Endothelial cell of umbilical vein (primary cell): ENCODE measurements around the gene TYW3. TPM values are rescaled to one million over a fixed set of nuclear protein-coding genes. Genes with fewer than 3 reads are reported as not detected.

Experiments used
- BruUV-seq: library from RNA; stranded (reverse); fragments of 400-500 nt; replicated peaks from 2 replicates; lab custom pipeline; 2021; lab: Mats Ljungman, UMichigan
- CTCF ChIA-PET: fragments of 300-600, 350-600 bp; sonication (Branson Sonifier 250); formaldehyde crosslinking; loops from one replicate; lab custom pipeline; 2021; ENCODE audit warnings: antibody characterized with exemption, inconsistent platforms; lab: Charles Lee
- POLR2A ChIA-PET: fragments of 300-600, 350-600 bp; sonication (Branson Sonifier 250); formaldehyde crosslinking; loops from one replicate; lab custom pipeline; 2021; ENCODE audit warnings: antibody characterized with exemption, inconsistent platforms; lab: Charles Lee
- DNase-seq: peaks from one replicate; pipeline ENCODE4 v3.0.0-alpha.2; 2011; ENCODE audit warnings: low read depth, low spot score
- FAIRE-seq: peaks from 2 replicates; lab custom pipeline; 2011; peaks lifted over from hg19 to GRCh38; lab: Jason Lieb, UNC
- H2AFZ ChIP-seq: 2 replicates; pipeline ENCODE4 v1.6.0; 2012; ENCODE audit warnings: low read depth, low read length, control low read depth, inconsistent platforms
- H3K27ac ChIP-seq: 2 replicates; pipeline ENCODE4 v1.5.1; 2011; ENCODE audit warnings: low read depth, mild to moderate bottlenecking, control low read depth, low read length, moderate library complexity; ENCODE audit not compliant: insufficient read depth
- H3K27me3 ChIP-seq, 2 experiments: 2 replicates each; pipeline versions ENCODE4 v1.6.0 to v1.6.1; 2011; ENCODE audit warnings: low read length in 2 of 2, mixed read lengths in 1 of 2; ENCODE audit not compliant: control insufficient read depth in 2 of 2, insufficient read depth in 2 of 2
- H3K36me3 ChIP-seq, 2 experiments: 2 replicates in 1 of 2; 3 replicates in 1 of 2; pipeline ENCODE4 v1.5.1; 2011; ENCODE audit warnings: low read length in 2 of 2, mild to moderate bottlenecking in 1 of 2, moderate library complexity in 1 of 2; ENCODE audit not compliant: control insufficient read depth in 2 of 2, insufficient read depth in 2 of 2; ENCODE audit errors: extremely low read depth in 1 of 2
- H3K4me1 ChIP-seq: 3 replicates; pipeline ENCODE4 v1.5.1; 2011; ENCODE audit warnings: mild to moderate bottlenecking, low read length; ENCODE audit not compliant: control insufficient read depth, insufficient read depth; ENCODE audit errors: extremely low read depth
- H3K4me2 ChIP-seq: 2 replicates; pipeline ENCODE4 v1.6.1; 2011; ENCODE audit warnings: low read length, control low read depth, mixed read lengths; ENCODE audit not compliant: insufficient read depth
- H3K4me3 ChIP-seq, 3 experiments: fragments of 200-600 bp in 1 of 3; sonication (generic), shearing (Covaris generic) in 1 of 3; replicated peaks in 1 of 3; 2 replicates each; pipeline ENCODE4 v1.5.1; 2011 to 2016; ENCODE audit warnings: control low read depth in 3 of 3, low read length in 3 of 3, mild to moderate bottlenecking in 2 of 3, inconsistent platforms in 1 of 3, low read depth in 1 of 3, moderate library complexity in 1 of 3; ENCODE audit not compliant: insufficient read depth in 1 of 3
- H3K79me2 ChIP-seq: 2 replicates; pipeline ENCODE4 v1.6.0; 2012; ENCODE audit warnings: low read length, inconsistent platforms; ENCODE audit not compliant: control insufficient read depth, insufficient read depth
- H3K9ac ChIP-seq: replicated peaks from 2 replicates; pipeline ENCODE3; 2011; ENCODE audit warnings: low read length, control low read depth; ENCODE audit not compliant: insufficient read depth; ENCODE audit errors: extremely low read depth
- H3K9me1 ChIP-seq: replicated peaks from 3 replicates; pipeline ENCODE4 v1.6.0; 2011; ENCODE audit warnings: mild to moderate bottlenecking, low read length; ENCODE audit not compliant: control insufficient read depth, insufficient read depth; ENCODE audit errors: extremely low read depth
- H3K9me3 ChIP-seq: replicated peaks from 2 replicates; pipeline ENCODE4 v1.5.1; 2012; ENCODE audit warnings: low read length, inconsistent platforms; ENCODE audit not compliant: control insufficient read depth, insufficient read depth
- H4K20me1 ChIP-seq: replicated peaks from 2 replicates; pipeline ENCODE3; 2011; ENCODE audit warnings: mild to moderate bottlenecking, low read length; ENCODE audit not compliant: control insufficient read depth, insufficient read depth; ENCODE audit errors: extremely low read depth
- EZH2 ChIP-seq: IDR thresholded peaks from 2 replicates; pipeline ENCODE4 v1.6.1; 2012; ENCODE audit warnings: borderline replicate concordance, low read depth, mild to moderate bottlenecking, moderate library complexity, low read length, inconsistent platforms; ENCODE audit not compliant: severe bottlenecking
- FOS ChIP-seq: IDR thresholded peaks from 2 replicates; pipeline ENCODE4 v1.6.1; 2011; ENCODE audit warnings: mild to moderate bottlenecking, low read length, moderate library complexity, borderline replicate concordance; ENCODE audit not compliant: insufficient read depth
- JUN ChIP-seq: IDR thresholded peaks from 2 replicates; pipeline ENCODE4 v1.6.1; 2011; ENCODE audit warnings: borderline replicate concordance, low read depth; ENCODE audit not compliant: insufficient read length, insufficient read depth
- MAX ChIP-seq: IDR thresholded peaks from 2 replicates; pipeline ENCODE4 v1.6.1; 2011; ENCODE audit not compliant: insufficient read depth, insufficient read length
- MYC ChIP-seq: IDR thresholded peaks from one replicate; pipeline ENCODE4 v1.6.1; 2011; ENCODE audit warnings: mild to moderate bottlenecking, low read depth, low read length
- POLR2A ChIP-seq: IDR thresholded peaks from 2 replicates; pipeline ENCODE4 v1.6.1; 2012; ENCODE audit warnings: low read depth, mild to moderate bottlenecking, control low read depth, low read length
- POLR2AphosphoS5 ChIP-seq: IDR thresholded peaks from 2 replicates; pipeline ENCODE4 v1.6.1; 2012; ENCODE audit warnings: low read depth, mild to moderate bottlenecking, control low read depth, low read length, moderate library complexity; ENCODE audit not compliant: insufficient read depth
- dilution Hi-C: fragments of 300-500 bp; cut with MboI; formaldehyde crosslinking; loops from one replicate; pipeline ENCODE4 v1.15.0; 2019; ENCODE audit warnings: low sequenced_read_pairs; ENCODE audit not compliant: extremely low pct_ligation_motif_present
- intact Hi-C: fragments of 100-400 bp; cut with micrococcal nuclease; formaldehyde crosslinking; loops from one replicate; pipeline ENCODE4 v1.10.0; 2022
- polyA plus RNA-seq, 4 experiments: library from polyadenylated mRNA; depleted of rRNA in 3 of 4; stranded (reverse) in 3 of 4; unstranded in 1 of 4; fragments of >200 nt; gene quantifications; 2 replicates each; pipeline versions ENCODE4 v1.2.1 to v1.2.3, GENCODE V29; 2011 to 2012; ENCODE audit warnings: missing spikeins in 1 of 4
- total RNA-seq: library from RNA; stranded (reverse); gene quantifications from 2 replicates; pipeline ENCODE4 v1.2.3, GENCODE V29; 2021

TYW3 gene
- total and polyA plus RNA-seq, 2 donors (not counting 3 experiments of a cell fraction or from before 2014, with no cell fraction given), result 8.5 to 22.8 TPM

GRCh38 chr1:74697832-74698231 lies 35.1 kb upstream of the TYW3 start:
- Histone ChIP-seq H2AFZ (no peak overlapping the region), H3K4me3 (no peak overlapping the region), H3K9me3 (no peaks in the 10 kb centered on the region), H3K27me3 (no peaks in the 10 kb centered on the region), H3K9ac (no peak overlapping the region), H3K27ac (no peak overlapping the region), H3K79me2 (no peaks in the 10 kb centered on the region), H3K9me1 (no peaks in the 10 kb centered on the region), H3K36me3 (peaks cover 0 to 2% of the 10 kb centered on the region in 2 experiments), H4K20me1 (no peaks in the 10 kb centered on the region), H3K4me2 (no peak overlapping the region), H3K4me1 (no peaks in the 10 kb centered on the region)
- CTCF ChIA-PET, result no interaction called here
- POLR2A ChIA-PET, result no interaction called here
- DNase-seq (no peak), FAIRE-seq (no peak)
- TF ChIP-seq POLR2AphosphoS5, result no peak
- TF ChIP-seq MAX, result no peak
- TF ChIP-seq MYC, result no peak
- no peak for TF ChIP-seq FOS
- no peak for TF ChIP-seq EZH2
- TF ChIP-seq POLR2A, result no peak
- TF ChIP-seq JUN, result no peak
- intact Hi-C loops, result no loop called here
- dilution Hi-C loops, result no loop called here
- BruUV-seq, result no TSS peak

- dilution Hi-C loops, result no loop called here
Observed at GRCh38 chr1:74699331-74699730, 33.6 kb upstream of the TYW3 start.

More at GRCh38 chr1:74699331-74699730, 33.6 kb upstream of the TYW3 start:
- H3K9ac ChIP-seq, result no peak overlapping the region
- H3K27me3 ChIP-seq, result no peaks in the 10 kb centered on the region
- no peaks in the 10 kb centered on the region for H3K9me1 ChIP-seq
- no peak for DNase-seq
- FAIRE-seq, result no peak
- no peak overlapping the region for H3K4me2 ChIP-seq
- peaks cover 0 to 2% of the 10 kb centered on the region in 2 experiments for H3K36me3 ChIP-seq
- H2AFZ ChIP-seq, result no peak overlapping the region
- no TSS peak for BruUV-seq
- no peak overlapping the region for H3K27ac ChIP-seq
- POLR2A ChIA-PET, result no interaction called here
- CTCF ChIA-PET, result interaction anchor here (1.7 kb wide), 1 partner anchor 9 kb away, joined by 9 read pairs; no protein-coding TSS in a partner anchor
- no peak overlapping the region for H3K4me3 ChIP-seq
- no peaks in the 10 kb centered on the region for H3K9me3 ChIP-seq
- TF ChIP-seq FOS (no peak), POLR2A (no peak)
- no peaks in the 10 kb centered on the region for H3K79me2 ChIP-seq
- no peaks in the 10 kb centered on the region for H4K20me1 ChIP-seq
- intact Hi-C loops, result no loop called here
- H3K4me1 ChIP-seq, result no peaks in the 10 kb centered on the region
